T-helper 2 cell treated with Interferon-gamma antibody and Interleukin-4, amounts not matched to agents 5 μg/mL and 100 μg/mL, for 36 hours (primary cell): ENCODE data around the gene TRAM2.
A peak's percentile ranks its signal among the peaks of the same experiment; 100 is the strongest.

Experiments used
- DNase-seq: peaks from one replicate; pipeline ENCODE4 v3.0.0; 2021; ENCODE audit warnings: low spot score
- H3K27ac Mint-ChIP-seq: one replicate; pipeline ENCODE4 v1.8.0; 2021; ENCODE audit warnings: mild to moderate bottlenecking, mixed read lengths
- H3K27me3 Mint-ChIP-seq: one replicate; pipeline ENCODE4 v1.8.0; 2021; ENCODE audit warnings: low read depth, mixed read lengths
- H3K36me3 Mint-ChIP-seq: one replicate; pipeline ENCODE4 v1.8.0; 2021; ENCODE audit warnings: low read depth, mixed read lengths
- H3K4me1 Mint-ChIP-seq: one replicate; pipeline ENCODE4 v1.8.0; 2021; ENCODE audit warnings: low read depth, mixed read lengths
- H3K4me3 Mint-ChIP-seq: one replicate; pipeline ENCODE4 v1.8.0; 2022; ENCODE audit warnings: mild to moderate bottlenecking, moderate library complexity, mixed read lengths
- H3K9me3 Mint-ChIP-seq: one replicate; pipeline ENCODE4 v1.8.0; 2021; ENCODE audit warnings: mixed read lengths

TRAM2 gene

DNA sequence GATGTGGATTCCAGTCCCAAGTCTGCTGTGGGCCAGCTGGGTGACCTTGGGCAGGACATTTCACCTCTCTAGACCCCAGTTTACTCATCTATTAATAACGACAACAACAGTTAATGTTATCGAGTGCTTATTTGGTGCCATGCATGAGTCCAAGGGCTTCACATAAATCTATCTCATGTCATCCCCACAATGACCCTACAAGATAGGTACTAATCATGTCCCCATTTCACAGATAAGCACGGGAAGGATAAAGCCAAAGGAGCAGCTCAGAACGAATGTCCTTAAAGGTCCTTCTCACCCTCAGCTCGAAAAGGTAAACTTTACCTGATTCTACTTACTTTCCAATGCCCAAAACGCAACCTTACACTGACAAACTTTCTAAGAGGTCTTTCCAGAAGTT lies 35.7 kb downstream of the TRAM2 start:
- H3K4me3 Mint-ChIP-seq = no peak overlapping the region
- no peak for DNase-seq
- no peaks in the 10 kb centered on the region for H3K27me3 Mint-ChIP-seq
- H3K4me1 Mint-ChIP-seq = peaks cover 42% of the 10 kb centered on the region
- no peak overlapping the region for H3K27ac Mint-ChIP-seq
- H3K36me3 Mint-ChIP-seq = peaks cover 1% of the 10 kb centered on the region
- no peaks in the 10 kb centered on the region for H3K9me3 Mint-ChIP-seq

DNA sequence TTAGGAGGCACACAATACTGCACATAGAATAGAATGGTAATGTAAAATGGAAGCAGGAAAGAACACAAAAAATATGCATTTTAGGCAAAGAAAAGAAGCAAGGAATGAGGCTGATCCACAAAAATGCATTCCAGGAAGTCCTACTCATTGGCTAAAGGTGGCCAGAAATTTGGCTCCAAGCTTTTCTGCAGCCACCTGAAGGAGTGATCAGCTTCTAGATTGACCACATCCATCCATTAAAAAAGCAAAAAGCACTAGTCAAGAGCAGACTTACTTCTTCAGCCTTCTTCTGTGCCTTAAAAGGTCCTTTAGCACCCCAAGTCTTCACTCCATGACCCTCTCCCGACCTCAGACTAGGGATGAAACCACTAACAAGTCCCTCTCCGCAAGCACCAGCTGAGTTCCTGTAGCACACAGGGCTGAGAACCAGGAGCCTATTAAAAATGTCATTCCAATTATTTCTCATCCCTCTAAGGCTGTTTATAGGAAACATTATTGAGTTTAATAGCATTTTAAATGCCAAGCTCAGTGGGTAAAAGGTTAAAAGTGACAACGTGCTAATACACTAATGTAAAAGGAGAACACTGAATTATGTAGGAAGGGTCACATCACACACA lies 36.5 kb downstream of the TRAM2 start:
- no peak for DNase-seq
- H3K27ac Mint-ChIP-seq = no peak overlapping the region
- H3K27me3 Mint-ChIP-seq = no peaks in the 10 kb centered on the region
- no peak overlapping the region for H3K4me3 Mint-ChIP-seq
- no peaks in the 10 kb centered on the region for H3K9me3 Mint-ChIP-seq
- peaks cover 48% of the 10 kb centered on the region for H3K4me1 Mint-ChIP-seq
- peaks cover 1% of the 10 kb centered on the region for H3K36me3 Mint-ChIP-seq

DNA sequence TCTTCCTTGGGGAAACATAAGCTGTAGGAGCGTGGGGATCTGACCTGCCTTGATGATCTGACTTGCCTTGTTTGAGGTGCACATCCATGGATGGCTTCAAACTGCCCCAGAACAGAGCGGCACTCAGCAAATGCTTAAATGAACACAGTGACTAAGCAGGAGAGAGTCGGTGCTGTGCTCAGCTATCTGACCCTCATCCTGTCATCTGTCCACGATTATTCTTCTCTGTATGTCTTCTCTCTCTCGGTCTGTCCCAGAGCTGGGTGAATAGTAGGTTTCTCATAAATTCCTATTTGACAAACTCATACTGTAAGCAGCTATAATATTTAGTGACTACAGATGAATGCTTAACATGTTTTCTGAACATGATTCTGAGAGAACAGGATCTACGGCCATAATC lies 37.3 kb downstream of the TRAM2 start:
- DNase-seq = no peak
- no peaks in the 10 kb centered on the region for H3K27me3 Mint-ChIP-seq
- no peaks in the 10 kb centered on the region for H3K9me3 Mint-ChIP-seq
- H3K4me3 Mint-ChIP-seq = peak overlapping the region; percentile 20
- H3K36me3 Mint-ChIP-seq = peaks cover 6% of the 10 kb centered on the region
- H3K4me1 Mint-ChIP-seq = peaks cover 55% of the 10 kb centered on the region
- no peak overlapping the region for H3K27ac Mint-ChIP-seq

DNA sequence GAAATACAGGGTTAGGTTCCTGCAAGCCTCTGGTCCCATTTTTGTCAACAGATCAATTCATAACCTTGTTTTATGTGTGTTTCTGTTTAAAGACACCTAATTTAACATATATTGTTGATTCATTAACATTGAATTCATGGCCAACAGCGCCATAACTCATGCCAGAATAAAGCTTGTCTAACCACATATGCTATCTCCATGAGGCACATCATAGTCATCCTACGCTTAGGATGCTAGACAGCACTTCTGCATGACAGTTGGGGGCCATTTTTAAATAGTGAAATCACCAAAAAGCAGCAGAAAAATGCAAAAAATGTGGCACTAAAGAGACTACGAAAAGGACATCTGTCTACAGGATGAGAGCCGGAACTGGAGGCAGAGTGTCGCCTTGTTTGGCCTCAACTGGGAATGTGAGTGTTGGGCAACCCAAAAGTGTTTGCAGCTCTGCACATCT lies 37.9 kb downstream of the TRAM2 start:
- Mint-ChIP-seq H3K9me3 (no peaks in the 10 kb centered on the region), H3K27ac (no peak overlapping the region), H3K4me1 (peaks cover 57% of the 10 kb centered on the region), H3K27me3 (no peaks in the 10 kb centered on the region), H3K4me3 (no peak overlapping the region), H3K36me3 (peaks cover 12% of the 10 kb centered on the region)
- no peak for DNase-seq

DNA sequence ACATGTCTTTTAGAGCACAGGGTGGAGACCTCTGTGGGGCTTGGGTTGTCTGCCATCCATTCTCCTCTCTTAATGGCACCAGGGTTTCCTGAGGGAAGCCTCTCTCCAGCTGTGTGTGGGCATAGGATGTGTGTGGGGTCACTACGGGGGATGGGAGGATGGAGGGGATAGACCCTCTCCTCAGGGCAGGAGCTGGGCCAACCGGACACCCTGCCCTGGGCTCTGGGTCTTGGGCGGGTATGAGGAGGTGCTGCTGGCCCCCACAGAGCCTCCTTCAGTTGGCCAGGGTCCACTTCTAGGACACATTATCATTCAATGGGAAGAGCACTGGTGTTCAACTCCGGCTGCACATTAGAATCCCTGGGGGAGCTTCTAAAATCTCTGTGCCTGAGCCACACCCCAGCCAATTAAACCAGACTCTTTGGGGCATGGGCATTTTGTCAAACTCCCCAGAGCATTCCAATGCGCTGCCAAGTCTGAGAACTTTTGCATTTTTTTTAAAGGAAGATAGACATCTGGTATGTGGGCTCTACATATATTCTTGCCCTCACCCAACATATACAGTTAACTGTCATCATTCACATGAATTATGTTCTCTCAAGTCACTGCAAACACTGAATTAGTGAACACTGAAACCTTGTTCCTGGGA lies 38.5 kb downstream of the TRAM2 start:
- Mint-ChIP-seq H3K27me3 (no peaks in the 10 kb centered on the region), H3K4me1 (peaks cover 57% of the 10 kb centered on the region), H3K4me3 (peak overlapping the region; percentile 38), H3K27ac (peak overlapping the region; percentile 33), H3K36me3 (peaks cover 12% of the 10 kb centered on the region), H3K9me3 (no peaks in the 10 kb centered on the region)
- no peak for DNase-seq

DNA sequence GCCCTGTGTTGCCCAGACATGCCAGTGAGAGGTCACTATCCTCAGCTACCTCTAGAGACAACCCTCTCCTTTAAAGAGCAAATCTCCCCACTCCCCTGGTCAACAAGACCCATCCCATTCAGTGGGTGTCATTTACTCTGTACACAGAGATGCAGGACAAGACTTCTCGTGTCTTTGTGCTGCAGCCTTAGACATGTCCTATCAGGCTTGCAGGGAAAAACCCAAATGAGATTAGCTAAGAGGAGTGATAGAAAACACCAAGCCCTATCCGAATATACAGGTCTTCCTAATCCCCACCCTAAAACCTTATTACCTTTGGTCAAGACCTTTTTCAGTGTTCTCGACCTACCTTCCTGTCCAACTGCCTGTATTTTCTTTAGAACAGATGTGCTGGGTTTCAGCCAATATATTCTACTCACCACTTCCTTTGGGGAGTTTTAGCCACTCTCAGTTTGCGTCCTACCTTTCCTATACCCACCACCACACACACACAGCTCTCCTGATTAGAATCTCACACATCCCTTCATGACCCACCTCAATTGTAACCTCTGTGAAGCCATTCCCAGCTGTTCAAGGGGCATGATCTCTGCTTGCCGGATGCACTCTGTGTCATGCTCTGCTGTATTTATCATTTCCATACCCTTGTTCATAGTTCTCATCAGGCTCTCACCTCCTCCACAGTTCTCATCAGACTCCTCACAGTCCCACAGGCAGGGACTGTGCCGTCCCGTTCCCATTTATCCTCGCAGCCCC lies 39.7 kb downstream of the TRAM2 start:
- H3K9me3 Mint-ChIP-seq = no peaks in the 10 kb centered on the region
- H3K27me3 Mint-ChIP-seq = no peaks in the 10 kb centered on the region
- DNase-seq = peak; percentile 46
- peaks cover 12% of the 10 kb centered on the region for H3K36me3 Mint-ChIP-seq
- peak overlapping the region; percentile 38 for H3K4me3 Mint-ChIP-seq
- H3K4me1 Mint-ChIP-seq = peaks cover 57% of the 10 kb centered on the region
- peak overlapping the region; percentile 67 for H3K27ac Mint-ChIP-seq

DNA sequence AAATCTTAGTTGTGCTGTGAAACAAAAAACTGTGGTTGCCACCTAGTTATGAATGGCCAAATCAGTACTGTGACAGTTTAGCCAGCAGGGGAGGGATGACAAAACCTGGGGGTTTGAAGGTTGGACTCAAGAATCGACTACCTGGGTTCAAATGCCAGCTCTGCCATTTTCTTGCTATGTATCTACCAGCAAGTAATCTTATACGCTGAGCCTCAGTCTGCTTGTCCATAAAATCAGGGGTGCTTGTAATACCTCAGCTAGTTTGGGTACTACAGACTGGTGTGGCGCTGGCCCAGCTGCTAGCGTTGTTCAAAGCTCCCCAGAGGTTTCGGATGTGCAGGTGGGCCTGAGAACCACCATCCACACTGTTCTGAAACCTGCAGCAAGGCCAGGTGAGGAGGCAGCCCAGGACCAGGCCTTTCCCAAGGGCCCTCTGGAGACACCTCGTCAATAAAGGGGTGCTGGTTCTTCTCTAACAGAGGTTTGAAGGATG lies 40.4 kb downstream of the TRAM2 start:
- no peak for DNase-seq
- Mint-ChIP-seq H3K27ac (no peak overlapping the region), H3K4me3 (no peak overlapping the region), H3K4me1 (peaks cover 58% of the 10 kb centered on the region), H3K36me3 (peaks cover 12% of the 10 kb centered on the region), H3K9me3 (no peaks in the 10 kb centered on the region), H3K27me3 (no peaks in the 10 kb centered on the region)

DNA sequence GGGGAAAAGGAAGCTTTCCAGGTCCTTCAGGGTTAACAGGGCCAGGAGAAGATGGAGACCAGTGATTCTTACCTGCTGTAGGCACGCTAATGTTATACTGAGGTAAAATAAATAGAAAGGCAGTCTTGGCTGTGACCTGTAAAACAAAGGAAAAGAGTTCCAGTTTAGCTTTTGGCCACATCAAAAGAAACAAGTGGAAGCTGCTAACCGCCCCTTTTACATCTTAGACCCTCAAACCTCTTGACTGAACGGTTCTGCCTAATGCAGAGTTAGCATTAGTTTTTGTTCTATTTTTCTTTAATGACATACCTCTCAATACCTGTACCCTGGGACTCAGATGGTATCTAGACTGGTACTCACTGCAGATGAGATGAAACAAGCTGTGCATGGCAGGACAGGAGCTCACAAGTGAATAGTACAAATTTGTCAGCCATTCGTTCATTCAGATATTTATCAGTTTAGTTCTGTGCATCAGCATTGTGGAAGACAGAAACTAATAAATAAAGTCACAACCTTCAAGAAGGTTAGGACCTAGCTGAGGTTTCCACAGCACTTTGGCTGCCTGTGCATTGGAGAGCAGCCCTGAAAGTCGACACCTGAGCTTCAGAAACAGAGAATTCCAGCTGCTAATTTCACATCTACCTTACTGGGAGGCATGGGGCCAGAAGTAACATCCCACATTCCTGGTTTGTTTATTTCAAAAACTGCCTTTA lies 41.0 kb downstream of the TRAM2 start:
- Mint-ChIP-seq H3K27me3 (no peaks in the 10 kb centered on the region), H3K27ac (peak overlapping the region; percentile 88), H3K36me3 (peaks cover 12% of the 10 kb centered on the region), H3K4me3 (peak overlapping the region; percentile 46), H3K4me1 (peaks cover 58% of the 10 kb centered on the region), H3K9me3 (no peaks in the 10 kb centered on the region)
- no peak for DNase-seq

DNA sequence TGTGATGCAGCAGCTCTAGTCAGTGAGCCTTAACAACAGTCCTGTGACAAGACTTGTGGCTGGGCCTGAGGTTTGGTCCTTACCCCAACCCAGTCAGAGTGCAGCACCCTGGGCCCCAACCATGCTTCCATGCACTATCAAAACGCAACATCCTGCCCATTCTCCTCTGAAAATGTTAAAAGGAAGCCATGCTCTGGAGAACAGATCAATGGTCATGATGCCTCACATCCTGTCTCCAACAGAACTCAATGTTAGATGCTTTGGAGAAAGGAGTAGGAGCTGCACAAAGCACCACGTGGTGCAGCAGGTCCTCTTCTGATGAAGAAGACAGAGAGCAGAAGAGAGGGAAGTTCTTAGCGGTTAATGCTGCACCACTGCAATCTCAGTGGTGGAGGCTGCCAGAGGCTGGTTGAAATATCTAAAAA lies 41.9 kb downstream of the TRAM2 start:
- peak; percentile 73 for DNase-seq
- Mint-ChIP-seq H3K36me3 (peaks cover 12% of the 10 kb centered on the region), H3K9me3 (no peaks in the 10 kb centered on the region), H3K4me3 (peak overlapping the region; percentile 52), H3K27me3 (no peaks in the 10 kb centered on the region), H3K27ac (peak overlapping the region; percentile 88), H3K4me1 (peaks cover 57% of the 10 kb centered on the region)

DNA sequence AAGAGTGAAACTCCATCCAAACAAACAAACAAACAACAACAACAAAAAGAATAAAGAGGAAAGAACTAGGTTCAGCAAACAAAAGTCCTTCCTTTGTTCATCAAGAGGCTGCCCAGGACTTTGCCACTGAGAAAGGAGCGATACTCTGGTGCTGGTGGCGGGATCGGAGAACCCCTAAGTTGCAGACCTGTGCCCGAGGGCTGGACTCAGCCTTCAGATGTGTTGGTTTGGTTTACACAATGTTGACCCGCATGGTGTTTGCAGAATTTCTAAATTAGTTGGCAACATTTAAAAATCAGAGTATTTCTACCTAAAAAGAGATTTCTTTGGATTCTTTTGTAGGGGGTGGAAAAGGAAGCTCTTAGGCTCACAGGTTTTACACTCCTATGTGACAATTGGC lies 42.5 kb downstream of the TRAM2 start:
- no peaks in the 10 kb centered on the region for H3K9me3 Mint-ChIP-seq
- H3K27me3 Mint-ChIP-seq = no peaks in the 10 kb centered on the region
- no peak for DNase-seq
- H3K27ac Mint-ChIP-seq = peak overlapping the region; percentile 88
- H3K4me3 Mint-ChIP-seq = no peak overlapping the region
- H3K4me1 Mint-ChIP-seq = peaks cover 53% of the 10 kb centered on the region
- H3K36me3 Mint-ChIP-seq = peaks cover 12% of the 10 kb centered on the region

DNA sequence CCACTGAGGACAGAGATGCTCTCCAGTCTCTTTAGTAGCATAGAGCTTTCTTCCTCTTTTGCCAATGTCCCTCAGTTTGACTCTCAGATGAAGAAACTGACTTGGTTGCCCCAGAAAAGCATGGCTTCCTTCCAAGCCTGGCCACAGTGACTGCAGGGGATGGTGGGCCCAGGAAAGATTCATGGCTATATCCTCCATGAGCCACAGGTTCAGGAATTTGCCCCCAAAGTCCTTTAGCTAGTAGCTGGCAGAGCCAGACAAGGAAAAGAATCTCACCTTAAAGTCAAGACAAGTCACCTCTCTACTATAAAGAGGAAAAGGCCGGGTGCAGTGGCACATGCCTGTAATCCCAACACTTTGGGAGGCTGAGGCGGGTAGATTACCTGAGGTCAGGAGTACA lies 43.4 kb downstream of the TRAM2 start:
- Mint-ChIP-seq H3K4me1 (peaks cover 49% of the 10 kb centered on the region), H3K4me3 (no peak overlapping the region), H3K27me3 (no peaks in the 10 kb centered on the region), H3K27ac (no peak overlapping the region), H3K36me3 (peaks cover 11% of the 10 kb centered on the region), H3K9me3 (no peaks in the 10 kb centered on the region)
- no peak for DNase-seq

DNA sequence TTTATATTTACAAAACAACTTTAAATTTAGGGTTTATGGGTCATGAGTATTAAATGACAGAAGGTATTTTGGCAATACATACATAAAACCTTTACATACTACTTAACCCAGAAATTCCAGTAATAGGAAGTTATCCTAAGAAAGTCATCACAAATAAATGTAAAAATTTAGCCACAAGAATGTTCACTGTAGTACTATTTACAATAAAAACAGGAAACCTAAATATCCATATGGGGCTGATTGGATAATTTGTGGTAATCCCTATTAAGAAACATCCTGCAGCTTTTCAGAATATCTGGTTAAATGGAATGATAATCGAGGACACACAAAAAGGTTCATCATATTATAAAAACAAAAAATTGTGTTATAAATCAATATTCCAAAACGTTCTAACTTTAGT lies 44.4 kb downstream of the TRAM2 start:
- H3K27ac Mint-ChIP-seq = no peak overlapping the region
- peaks cover 11% of the 10 kb centered on the region for H3K36me3 Mint-ChIP-seq
- peaks cover 39% of the 10 kb centered on the region for H3K4me1 Mint-ChIP-seq
- no peaks in the 10 kb centered on the region for H3K27me3 Mint-ChIP-seq
- no peaks in the 10 kb centered on the region for H3K9me3 Mint-ChIP-seq
- no peak overlapping the region for H3K4me3 Mint-ChIP-seq
- DNase-seq = no peak

DNA sequence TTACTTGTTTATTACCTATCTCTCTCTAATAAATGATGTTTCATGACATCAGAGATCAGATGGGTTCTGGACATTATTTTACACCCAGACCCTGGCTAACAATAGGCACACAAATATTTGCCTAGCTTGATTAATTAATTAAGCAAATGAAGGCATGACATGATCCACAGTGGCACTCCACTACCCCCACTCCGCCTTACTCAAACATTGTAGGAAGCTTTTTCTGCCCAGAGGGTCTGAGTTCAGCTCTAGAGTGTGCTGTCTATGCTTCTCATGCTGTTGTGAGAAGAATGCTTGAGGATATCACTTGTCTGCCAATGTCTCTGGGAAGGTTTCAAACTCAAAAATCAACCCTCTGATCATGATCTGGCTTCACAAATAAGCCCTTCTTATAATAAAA lies 45.0 kb downstream of the TRAM2 start:
- no peak for DNase-seq
- Mint-ChIP-seq H3K27me3 (no peaks in the 10 kb centered on the region), H3K36me3 (peaks cover 11% of the 10 kb centered on the region), H3K4me3 (no peak overlapping the region), H3K9me3 (no peaks in the 10 kb centered on the region), H3K27ac (no peak overlapping the region), H3K4me1 (peaks cover 33% of the 10 kb centered on the region)

DNA sequence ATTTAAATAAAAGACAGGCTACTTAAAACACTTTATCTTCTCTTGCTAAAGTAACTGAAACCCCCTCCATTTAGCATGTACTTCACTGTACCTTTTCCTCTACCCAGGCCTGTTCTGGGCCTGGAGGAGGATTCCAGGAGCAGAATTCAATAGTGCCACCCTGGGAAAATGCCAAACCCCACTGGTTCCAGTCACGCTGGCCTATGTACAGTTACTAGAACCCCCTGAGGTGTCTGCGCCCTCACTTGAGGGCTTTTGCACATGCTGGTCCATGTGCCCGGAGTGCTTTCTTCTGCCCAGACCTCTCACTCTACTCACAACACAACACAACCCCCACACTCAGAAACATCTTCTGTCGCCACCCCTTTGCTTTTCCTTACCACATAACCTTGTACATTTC lies 45.5 kb downstream of the TRAM2 start:
- no peak overlapping the region for H3K4me3 Mint-ChIP-seq
- DNase-seq = no peak
- H3K9me3 Mint-ChIP-seq = no peaks in the 10 kb centered on the region
- no peak overlapping the region for H3K27ac Mint-ChIP-seq
- H3K27me3 Mint-ChIP-seq = no peaks in the 10 kb centered on the region
- peaks cover 11% of the 10 kb centered on the region for H3K36me3 Mint-ChIP-seq
- H3K4me1 Mint-ChIP-seq = peaks cover 28% of the 10 kb centered on the region
